GM19025 (cell line): ENCODE measurements around the gene MRPL57.
"Not testable (repeated sequence)": the region's sequence is repeated elsewhere in the genome, so short reads cannot be mapped to it uniquely, and the experiment has no call there.

Source experiments
- ATAC-seq: cut with Tn5 transposase; IDR thresholded peaks from one replicate; pipeline ENCODE4 v1.9.1; 2021; ENCODE audit warnings: mild to moderate bottlenecking, low read depth, moderate library complexity; ENCODE audit not compliant: unreplicated experiment

The MRPL57 gene

DNA sequence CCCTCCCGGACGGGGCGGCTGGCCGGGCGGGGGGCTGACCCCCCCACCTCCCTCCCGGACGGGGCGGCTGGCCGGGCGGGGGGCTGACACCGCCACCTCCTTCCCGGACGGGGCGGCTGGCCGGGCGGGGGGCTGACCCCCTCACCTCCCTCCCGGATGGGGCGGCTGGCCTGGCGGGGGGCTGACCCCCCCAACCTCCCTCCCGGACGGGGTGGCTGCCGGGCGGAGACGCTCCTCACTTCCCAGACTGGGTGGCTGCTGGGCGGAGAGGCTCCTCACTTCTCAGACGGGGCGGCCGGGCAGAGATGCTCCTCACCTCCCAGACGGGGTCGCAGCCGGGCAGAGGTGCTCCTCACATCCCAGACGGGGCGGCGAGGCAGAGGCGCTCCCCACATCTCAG is 10.0 kb downstream of the MRPL57 start:
- ATAC-seq = not testable (repeated sequence)

DNA sequence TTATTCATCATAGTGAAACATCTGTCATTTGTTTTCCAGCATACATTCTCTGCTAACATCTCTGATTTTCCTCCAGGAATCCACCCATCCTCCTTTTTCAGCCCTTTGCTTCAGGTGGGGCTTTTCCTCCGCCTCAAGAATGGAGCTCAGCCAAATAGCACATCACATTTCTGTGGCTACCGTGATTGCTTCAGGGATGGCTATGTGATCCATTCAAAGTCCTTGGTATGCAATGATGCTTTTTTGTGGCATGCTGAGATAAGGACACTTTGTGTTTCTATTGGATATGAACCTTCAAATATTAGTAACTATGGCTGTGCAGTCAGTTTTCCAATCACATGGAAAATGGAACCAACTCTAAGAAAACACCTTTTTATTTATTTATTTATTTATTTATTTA is 18.3 kb downstream of the MRPL57 start:
- not testable (repeated sequence) for ATAC-seq

DNA sequence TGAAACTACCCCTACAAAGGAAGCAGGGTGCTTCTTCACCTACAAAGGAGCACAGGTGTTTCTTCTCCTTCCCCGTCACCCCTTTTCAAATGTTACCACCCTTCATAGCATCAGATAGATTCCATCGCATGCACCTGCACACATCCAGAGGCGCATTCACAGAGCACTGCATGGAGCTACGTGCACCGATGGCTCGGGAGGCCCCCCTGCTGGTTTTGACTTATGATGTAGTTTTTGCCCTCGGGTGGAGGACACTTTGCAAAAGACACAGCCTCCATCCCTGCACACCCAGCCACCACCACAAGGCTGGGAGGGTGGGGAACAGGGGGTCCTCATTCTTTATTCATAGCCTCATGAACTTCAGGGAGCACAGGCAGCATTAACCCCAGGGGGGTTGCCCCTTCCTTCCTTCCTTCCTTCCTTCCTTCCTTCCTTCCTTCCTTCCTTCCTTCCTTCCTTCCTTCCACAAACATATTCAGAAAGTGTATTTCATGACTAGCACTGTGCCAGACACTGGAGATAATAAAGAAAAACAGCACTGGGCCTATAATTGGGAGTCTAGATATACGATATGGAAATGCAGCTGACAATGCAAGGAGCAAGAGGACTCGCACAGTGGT is 21.3 kb downstream of the MRPL57 start:
- ATAC-seq = not testable (repeated sequence)

DNA sequence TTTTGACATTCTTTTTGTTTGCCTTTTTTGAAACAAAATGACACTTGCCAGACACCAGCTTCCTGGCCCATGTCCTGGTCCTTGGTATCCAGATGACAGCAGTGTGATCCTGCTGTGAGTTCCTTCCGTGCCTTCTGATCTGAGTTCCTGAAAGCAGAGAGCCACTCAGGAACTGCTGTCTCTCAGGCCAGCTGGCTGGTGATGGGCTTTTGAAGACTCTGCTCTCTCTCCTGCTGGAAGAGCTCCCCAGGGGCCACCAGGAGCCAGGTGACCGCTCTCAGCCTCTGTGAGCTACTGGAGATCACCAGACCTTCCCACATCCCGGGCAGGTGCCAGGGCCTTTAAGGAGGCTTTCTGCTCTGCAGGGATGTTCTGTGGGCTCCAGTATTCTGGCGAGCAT is 21.9 kb downstream of the MRPL57 start:
- not testable (repeated sequence) for ATAC-seq

DNA sequence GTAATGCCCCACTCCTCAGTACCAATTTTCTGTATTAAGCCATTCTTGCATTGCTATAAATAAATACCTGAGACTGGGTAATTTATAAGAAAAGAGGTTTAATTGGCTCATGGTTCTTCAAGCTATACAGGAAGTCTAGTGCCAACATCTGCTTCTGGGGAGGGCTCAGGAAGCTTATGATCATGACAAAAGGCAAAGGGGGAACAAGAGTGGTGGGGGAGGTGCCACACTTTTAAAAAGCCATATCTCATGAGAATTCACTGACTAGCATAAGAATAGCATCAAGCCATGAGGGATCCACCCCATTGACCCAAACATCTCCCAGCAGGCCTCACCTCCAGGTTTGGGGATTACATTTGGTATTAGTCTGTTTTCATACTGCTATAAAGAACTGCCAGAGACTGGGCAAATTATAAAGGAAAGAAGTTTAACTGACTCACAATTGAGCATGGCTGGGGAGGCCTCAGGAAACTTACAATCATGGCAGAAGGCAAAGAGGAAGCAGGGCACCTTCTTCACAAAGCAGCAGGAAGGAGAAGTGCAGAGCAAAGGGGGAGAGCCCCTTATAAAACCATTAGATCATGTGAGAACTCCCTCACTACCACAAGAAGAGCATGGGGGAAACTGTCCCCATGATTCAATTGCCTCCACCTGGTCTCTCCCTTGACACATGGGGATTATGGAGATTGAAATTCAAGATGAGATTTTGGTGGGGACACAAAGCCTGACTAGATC is 25.2 kb downstream of the MRPL57 start:
- ATAC-seq = not testable (repeated sequence)

DNA sequence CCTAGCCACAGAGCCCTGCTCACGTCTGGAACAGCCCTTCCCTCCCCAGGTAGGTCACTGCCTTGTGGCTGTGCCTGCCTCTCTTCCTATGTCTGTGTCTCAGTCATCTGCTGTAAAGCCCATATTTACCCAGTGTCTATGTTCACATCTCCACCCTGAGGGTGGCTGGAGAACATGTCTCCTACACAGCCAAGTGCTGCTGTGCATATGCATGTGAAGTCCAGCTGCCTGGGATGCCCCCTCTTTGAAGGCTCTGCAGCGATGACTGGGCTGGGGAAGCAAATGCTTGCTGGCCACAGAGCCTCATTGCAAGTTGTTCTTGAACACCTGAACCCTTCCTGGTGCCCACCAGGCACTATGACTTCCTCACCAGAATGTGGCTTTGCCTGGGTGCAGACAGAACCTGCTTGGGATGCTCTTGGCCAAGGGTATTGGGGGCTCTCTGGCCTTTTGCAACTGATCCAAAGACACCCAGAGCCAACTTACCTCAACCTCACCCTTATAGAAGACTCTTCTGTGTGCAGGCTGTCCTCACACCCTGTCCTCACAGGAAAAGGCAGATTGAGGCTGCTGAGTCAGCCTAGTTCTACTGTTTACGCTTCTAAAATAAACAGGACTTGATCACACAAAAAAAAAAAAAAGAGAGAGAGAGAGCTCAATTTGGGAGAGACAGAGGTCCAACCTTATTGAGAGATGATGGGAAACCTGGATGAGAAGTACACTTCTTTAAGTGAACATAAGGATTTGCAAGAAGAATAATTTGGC is 26.5 kb downstream of the MRPL57 start:
- ATAC-seq = no peak

DNA sequence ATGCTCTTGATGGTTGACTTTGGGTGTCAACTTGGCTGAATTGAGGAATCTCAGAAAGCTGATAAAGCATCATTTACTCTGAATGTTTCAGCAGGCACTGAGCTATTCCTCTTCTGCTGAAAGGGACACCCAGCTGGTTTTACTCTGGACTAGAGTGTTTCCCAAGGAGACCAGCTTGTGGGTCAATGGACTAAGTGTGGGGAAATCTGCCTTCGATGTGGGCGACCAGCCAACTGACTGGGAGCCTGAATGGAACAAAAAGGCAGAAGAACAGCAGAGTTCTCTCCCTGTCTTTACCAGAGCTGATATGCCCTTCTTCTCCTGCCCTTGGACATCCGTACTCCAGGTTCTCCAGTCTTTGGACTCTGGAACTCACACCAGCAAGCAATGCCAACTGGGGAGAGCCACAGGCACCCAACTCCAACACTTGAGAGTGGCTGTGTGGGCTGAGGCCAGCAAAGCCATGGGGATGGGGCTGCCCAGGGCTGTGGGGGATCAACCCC is 32.2 kb downstream of the MRPL57 start:
- ATAC-seq = no peak

DNA sequence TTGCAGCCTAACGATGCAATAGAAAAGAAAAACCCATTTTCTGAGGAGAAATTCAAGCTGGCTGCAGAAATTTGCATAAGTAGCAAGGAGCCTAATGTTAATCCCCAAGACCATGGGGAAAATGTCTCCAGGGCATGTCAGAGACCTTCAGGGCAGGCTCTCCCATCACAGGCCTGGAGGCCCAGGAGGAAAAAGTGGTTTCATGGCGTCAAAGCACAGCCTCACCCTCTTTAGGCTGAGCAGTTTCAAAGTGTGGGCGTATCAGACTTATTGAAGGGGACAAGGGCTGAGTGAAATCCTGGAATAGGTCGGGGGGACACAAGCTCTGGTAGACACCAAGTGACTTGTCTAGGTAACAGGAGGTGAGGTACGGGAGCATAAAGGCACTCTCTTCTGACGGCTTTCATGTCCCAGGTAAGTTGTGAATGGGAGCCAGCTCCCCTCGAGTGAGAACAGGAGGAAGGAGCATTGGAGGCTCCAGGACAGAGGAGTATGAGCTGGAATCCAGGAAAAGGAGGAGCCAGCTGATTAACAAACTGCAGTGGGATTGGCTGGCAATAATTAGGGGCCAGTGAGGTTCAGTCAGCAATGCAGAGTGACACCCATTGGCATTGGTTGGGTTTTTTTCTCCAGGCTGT is 35.8 kb downstream of the MRPL57 start:
- no peak for ATAC-seq

DNA sequence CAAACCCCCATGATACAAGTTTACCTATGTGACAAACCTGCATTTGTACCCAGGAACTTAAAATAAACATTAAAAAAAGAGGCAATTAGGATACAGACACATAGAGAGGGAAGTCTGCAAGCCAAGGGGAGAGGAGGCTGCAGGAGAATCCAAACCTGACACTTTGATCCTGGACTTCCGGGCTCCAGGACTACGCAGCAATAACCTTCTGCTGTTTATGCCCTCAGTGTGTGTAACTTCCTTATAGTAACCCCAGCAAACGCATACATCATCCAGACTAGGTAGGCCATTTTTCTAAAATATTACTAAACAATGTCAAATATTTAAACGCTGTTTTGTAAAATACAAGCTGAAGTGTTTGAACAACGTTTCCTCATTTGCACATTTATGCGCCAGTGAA is 39.0 kb downstream of the MRPL57 start:
- ATAC-seq = not testable (repeated sequence)

DNA sequence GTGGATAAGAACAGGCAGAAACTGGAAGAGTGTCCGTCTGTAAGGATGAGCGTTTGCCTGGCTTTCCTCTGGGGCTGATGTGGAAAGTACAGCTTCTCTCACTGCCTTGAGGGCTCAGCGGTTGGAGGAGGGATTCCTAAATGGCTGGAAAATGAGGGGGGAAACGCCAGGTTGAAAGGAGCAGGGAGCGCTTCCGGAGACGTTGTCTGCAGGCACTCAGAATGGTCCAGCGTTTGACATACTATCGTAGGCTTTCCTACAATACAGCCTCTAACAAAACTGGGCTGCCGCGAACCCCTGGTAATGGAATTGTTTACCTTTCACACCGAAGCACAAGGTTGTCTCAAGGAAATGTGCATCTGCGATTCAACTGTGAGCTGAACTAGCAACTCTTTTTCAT is 39.9 kb downstream of the MRPL57 start:
- no peak for ATAC-seq

DNA sequence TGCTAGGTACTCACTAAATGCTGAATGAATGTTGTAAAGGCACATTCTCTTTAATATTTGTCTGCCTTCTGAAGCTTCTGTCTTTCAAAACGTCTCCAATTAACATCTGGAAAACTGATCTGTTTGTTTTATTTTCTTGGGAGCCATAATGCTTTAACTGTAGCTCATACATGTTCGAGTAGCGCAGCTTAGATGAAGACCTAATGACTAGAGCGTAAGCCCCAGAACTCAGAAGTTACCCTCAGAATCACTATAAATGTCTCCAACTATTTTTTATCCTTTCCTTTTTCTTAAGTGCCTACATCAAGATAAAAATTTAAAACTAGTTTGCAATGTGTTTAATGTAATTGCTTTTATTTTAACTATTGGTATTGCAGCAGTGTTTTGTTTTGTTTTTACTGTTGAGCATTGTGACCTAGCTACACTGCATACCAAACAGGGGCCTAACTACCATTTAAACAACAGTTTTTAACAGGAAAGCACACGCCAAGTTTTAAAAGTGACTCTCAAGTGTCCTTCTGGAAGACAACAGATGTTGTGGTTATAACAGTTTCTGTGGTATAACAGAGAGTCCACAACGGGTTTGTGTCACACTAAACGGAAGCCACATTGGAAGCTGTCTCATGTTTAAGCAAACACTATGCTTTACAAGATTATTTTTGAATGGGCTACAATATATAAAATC is 42.0 kb downstream of the MRPL57 start:
- ATAC-seq = peak; percentile 95

DNA sequence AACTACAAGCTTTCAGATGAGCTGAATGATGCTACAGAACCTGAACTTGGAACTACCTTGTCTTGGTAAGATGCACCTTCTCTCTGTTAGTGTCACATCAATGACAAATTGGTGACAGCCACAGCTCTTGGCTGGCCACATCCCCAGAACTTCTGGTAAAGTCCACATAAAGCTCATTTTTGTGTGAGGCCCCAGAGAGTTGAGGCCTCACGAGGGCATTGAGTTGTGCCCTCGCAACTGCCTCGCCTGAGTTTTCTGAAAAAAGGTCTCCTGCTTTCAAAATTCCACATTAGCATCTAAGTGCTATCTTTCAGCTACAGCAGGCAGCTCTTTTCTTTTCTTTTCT is 42.6 kb downstream of the MRPL57 start:
- peak; percentile 31 for ATAC-seq

DNA sequence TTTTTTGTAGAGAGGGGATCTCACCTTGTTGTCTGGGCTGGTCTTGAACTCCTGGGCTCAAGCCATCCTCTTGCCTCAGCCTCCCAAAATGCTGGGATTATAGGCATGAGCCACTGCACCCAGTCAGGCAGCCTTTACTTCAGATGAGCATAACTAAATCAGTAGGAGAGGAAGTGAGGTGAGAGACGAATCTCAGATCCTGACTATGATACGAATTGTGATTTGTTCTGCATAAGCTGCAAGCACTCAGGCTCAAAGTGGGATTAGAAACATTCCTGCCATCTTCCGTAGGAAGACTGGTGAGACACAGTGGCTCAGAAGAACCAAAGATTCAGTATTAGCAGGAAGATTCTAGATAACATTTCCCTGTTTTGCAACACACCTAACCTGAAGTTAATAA is 43.3 kb downstream of the MRPL57 start:
- not testable (repeated sequence) for ATAC-seq

DNA sequence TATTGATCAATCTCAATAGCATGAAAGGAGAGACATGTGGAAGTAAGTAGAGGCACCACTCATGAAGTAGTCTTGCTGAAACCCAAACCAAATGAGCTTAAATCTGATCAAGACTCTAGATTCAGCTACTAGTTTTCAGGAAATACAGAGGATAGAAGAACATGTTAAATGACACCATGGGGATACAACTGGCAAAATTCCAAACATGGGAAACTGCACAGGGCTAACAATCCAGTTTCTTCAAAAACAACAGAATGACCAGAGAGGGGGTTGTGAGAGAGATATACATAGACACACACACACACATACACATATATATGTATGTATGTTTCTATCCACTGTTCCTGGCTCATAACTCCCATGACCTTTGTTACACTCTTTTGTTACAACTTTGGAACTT is 44.8 kb downstream of the MRPL57 start:
- no peak for ATAC-seq

DNA sequence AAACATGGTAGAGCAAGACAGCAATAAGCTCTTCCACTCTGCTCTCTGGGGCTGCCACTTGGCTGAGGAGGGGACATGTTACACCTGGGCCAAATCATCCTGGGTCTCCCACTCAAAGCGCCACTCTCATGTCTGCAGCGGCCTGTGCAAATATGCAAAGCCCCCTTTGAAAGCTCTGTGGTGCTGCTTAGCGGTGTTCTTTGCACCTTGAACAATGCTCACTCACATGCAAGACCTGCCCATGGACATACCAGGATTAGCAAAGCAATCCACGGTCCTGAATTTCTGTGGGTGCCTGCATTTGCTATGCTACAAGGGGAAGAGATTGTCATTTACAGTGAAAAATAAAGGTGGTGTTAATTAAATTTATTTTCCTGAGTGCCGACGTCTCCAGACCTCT is 48.6 kb downstream of the MRPL57 start:
- ATAC-seq = no peak

DNA sequence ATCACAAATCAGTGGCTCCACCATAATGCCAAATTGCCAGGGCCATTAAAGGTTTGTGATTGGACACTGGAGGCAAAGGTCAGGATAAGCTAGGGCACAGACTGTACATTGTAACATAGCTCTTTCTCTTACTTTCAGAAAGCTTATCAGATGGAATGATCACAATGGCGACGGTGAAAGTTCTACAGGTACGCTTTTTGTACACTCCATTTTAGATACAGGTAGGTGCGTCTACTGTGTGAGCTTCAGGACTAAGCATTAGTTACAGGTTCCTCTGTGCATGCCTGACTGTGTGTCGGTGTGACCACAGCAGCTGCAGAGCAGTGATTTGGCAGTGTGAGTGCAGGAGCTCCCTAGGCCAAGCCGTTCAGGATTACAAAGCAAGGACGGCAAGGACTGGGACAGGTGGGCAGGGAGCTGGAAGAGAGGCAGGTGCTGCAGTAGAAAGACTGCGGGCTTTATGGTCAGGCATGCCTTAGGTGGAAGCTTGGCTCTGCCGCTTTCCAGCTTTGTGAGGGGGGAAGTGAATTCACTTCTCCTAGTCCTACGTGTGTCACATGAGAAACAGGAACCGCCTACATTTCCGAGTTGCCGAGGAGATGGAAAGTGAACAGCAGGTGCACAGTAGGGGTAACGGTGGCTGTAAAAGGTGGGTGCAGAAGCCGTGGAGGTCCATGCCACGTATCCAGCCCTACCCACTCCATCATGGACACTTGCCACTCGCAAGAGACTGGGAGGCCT is 49.6 kb downstream of the MRPL57 start:
- ATAC-seq = no peak

DNA sequence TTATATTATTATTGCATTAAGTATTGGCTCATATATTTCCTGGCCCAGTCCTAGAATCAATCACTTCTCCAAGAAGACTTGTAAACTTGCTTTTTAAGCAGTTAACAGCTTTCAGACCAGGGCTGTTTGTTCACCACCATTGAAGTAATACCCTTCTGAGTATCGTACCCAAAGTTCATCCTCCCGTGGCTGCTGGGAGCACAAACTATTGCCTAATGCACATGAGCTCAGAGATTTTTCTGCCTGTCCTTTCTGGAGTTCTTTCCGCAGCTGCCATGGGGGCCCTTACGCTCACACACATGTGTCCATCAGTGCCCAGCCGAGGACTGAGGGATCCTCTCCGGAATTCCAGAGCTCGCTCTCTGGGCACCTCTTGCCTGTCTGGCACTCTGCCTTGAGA is 51.5 kb downstream of the MRPL57 start:
- ATAC-seq = no peak
